ENCODE measurements around the gene FOXK1. TPM values are rescaled to one million over a fixed set of nuclear protein-coding genes. Genes with fewer than 3 reads are reported as not detected.
A peak's percentile ranks its signal among the peaks of the same experiment; 100 is the strongest.

FOXK1 gene
- polyA plus RNA-seq, 10 donors: 12.5 to 18.8 (median 16.4) TPM

DNA sequence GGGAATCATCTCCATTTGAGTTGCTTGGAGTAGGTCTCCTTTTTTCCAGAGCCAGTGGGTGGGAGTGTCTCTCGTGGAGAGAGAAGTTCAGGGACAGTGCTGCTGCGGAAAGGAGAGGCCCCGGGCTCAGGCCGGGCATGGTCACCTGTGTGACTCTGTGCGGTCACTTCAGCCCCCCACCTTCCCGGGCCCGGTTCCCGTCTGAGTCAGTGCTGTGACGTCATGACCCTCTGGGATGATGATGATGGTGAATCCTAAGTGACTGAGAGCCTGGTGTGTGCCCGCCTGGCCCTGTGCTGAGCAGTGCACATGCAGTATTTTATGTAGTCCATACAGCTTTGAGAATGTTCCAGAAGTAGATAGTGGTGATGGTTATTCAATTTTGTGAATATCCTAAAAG, 60.8 kb downstream of the FOXK1 start:
- no peak for DNase-seq

DNA sequence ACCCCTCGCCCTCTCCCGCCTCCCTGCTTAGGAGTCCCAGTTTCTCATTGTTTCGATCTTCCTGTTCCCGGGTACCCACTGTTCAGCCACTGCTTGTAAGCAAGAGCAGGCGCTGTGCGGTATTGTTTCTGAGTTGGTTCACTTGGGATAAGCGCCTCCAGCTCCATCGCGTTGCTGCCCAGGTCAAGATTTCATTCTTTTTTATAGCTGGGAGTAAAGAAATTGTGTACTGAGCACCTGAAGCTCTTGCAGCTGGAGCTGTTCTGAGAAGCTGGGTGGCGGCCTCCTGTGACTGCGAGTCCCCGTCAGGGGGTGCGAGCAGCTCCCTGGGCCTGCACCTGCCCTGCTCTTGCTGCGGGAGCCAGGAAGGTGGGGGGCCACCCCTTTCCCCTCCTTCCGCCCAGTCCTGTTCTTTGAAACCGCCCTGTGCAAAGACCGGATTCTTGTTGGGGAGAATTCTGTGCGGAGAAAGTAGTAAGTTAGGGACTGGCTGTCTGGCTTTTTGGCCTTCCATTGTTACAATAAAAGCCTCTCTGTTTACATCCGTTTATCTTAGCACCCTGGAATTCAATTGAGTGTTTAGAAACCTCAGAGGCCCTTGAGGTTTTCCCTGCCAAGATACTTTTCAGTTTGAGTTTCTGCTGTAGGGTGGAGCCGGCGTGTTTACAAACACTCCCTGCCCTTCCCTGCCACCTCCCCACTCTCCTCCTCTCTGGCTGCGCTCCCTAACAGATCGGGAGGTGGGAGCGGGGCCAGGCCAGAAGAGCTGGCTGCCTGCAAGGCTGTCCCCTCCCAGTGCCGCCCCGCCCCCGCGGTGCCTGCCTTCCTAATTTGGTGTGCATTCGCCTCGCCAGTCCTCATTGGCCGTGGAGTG, 62.5 kb downstream of the FOXK1 start:
- DNase-seq: peak; percentile 97 to 99 (median 98)

GRCh38 chr7:4745265-4745919, 63.3 kb downstream of the FOXK1 start:
- no peak for DNase-seq

GRCh38 chr7:4745971-4746919, 64.2 kb downstream of the FOXK1 start:
- DNase-seq: peak in 2 of 3 donors; percentile 50 to 74

GRCh38 chr7:4747013-4747412, 64.9 kb downstream of the FOXK1 start:
- no peak for DNase-seq

GRCh38 chr7:4747746-4748145, 65.7 kb downstream of the FOXK1 start:
- DNase-seq: no peak

GRCh38 chr7:4748231-4748681, 66.2 kb downstream of the FOXK1 start:
- DNase-seq: no peak

GRCh38 chr7:4749363-4749762, 67.3 kb downstream of the FOXK1 start:
- no peak for DNase-seq

DNA sequence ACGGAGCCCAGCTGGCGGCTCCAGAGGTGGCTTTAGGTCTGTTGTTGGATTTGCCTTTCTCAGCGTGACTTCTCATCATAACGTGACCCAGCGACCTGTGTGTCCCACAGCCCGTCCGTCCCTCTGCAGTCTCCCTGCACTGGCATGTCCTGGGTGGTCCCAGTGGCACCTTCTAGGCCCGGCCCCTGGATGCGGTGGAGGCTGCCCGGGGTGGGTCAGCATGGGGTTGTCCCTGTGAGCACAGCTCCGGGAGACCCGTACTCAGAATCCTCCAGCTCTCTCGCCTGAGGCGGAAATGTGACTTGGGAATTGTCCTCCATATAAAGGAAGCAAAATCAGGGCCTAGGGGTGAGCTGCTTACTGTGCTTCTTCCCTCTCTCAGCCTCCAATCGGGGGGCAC, 67.7 kb downstream of the FOXK1 start:
- DNase-seq: no peak

- DNase-seq: no peak
These were observed 69.4 kb downstream of the FOXK1 start for GRCh38 chr7:4751398-4751947.

DNA sequence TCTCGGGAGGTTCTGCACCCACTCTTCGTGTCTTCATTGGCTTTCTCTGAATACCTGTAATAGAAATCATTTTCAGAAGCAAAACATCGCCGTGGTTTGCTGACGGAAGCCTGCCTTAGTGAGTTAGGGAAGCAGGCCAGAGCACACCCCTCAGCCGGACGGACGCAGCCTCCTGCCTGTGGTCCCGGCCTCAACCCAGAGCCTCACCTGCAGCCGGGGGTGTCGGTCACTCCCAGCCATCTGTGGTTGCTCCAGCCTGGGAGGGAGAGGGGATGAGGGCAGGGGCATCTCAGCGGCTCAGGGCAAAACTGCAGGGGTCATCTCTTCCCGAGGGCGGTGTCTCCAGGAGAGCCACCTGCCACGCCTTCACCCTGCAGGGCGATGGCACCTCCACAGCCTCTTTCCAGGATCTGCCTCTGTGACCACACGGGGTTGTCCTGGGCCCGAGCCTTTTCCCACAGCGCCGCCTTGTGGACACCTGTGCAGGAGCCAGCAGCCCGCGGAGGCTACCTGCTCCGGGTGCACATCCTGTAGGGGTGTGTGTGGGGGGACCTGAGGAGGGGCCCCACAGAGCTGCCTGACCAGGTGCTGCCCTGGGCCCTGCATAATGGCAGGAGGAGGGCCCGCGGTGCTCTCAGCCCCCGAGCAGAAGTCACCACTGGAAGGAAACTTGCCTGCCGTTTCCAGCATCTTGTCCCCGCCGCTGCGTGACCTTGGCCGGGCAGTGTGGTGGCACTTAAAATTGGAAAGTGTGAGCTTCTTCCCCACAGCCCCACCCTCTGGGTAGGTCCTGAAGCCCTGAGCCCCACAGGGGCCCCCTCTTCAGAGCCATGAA, 71.7 kb downstream of the FOXK1 start:
- DNase-seq: peak in 2 of 3 donors; percentile 70 to 75

DNA sequence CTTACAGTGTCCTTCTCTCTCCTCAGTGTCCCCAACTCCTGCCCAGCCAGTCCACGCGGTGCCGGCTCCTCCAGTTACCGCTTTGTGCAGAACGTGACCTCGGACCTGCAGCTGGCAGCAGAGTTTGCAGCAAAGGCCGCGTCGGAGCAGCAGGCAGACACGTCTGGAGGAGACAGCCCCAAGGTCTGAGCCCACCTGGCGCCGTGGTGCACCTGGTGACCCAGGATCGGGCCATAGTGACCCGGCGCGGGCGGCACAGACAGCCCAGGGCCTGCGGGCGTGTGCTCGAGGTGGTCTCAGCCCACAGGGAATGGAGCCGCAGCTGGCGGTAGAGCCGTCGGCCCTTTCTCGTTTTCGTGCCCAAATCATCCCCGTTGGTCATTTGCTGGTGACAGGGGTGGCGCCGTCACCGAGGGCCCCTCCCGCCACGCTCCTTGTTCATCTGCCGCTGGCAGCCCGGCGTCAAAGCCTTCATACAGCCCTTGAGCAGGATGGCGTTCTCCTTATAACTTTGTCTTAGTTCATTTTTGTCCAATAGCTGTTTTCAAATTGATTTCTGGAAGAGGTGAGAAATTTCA, 72.4 kb downstream of the FOXK1 start:
- DNase-seq: no peak

- DNase-seq: no peak
These were observed 73.0 kb downstream of the FOXK1 start for GRCh38 chr7:4755045-4755444.

GRCh38 chr7:4758111-4758510, 76.0 kb downstream of the FOXK1 start:
- DNase-seq: no peak

DNA sequence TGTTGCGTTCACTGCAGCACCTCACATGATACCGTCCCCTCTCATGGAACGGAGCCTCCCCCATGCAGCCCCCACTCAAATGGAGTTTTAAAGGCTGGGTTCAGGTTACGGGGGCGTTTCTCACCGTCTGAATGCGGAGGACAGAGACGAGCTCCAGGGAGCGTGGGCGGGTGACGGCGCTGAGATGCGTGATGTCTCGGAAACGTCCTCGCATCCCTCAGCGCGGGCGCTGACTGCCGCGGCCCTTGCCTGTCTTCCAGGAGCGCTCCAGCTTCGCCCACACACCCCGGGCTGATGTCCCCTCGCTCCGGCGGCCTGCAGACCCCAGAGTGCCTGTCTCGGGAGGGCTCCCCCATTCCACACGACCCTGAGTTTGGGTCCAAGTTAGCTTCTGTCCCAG, 76.7 kb downstream of the FOXK1 start:
- DNase-seq: no peak

GRCh38 chr7:4759211-4759610, 77.1 kb downstream of the FOXK1 start:
- no peak for DNase-seq

- no peak for DNase-seq
These were observed 78.9 kb downstream of the FOXK1 start for GRCh38 chr7:4760952-4761351.

DNA sequence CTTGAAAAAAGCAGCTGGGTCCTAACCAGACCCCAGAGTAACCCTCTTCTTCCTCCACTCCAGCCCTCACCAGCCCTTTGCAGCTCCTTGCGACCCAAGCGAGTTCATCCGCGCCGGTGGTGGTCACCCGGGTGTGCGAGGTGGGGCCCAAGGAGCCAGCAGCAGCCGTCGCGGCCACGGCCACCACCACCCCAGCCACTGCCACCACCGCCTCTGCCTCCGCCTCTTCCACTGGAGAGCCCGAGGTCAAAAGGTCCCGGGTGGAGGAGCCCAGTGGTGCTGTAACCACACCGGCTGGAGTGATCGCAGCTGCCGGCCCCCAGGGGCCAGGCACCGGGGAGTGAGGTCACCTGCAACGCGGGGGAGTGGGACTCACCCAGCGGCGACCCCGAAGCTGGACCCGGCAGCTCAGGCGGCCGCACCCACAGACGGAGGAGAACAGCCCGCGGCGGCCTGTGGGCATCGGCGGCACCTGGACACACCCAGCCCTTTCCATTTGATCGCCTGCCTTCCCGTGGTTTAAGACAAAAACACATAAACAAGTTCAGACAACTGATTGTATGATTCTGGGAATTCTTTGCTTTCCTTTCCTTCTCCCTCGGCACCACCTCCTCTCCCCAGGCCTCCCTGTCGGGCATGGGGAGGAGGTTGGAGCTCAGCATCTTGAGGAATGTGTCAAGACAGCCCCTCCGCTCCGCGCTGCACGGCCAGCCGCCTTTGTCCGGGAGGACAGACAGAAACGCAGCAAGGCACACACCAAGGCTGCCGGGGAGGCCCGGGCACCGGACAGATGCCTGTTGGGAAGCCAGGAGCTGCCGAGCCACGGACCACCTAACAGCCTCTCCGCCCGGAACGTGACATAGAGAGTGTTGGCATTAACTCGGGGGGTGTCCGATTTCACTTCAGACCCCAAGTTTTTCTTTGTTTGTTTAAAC, 80.3 kb downstream of the FOXK1 start:
- no peak for DNase-seq

All from muscle of back (tissue), 11 donors.